Measurements from ENCODE around the gene AKR1B15.
"Not testable (repeated sequence)": the region's sequence is repeated elsewhere in the genome, so short reads cannot be mapped to it uniquely, and the experiment has no call there.

DNA sequence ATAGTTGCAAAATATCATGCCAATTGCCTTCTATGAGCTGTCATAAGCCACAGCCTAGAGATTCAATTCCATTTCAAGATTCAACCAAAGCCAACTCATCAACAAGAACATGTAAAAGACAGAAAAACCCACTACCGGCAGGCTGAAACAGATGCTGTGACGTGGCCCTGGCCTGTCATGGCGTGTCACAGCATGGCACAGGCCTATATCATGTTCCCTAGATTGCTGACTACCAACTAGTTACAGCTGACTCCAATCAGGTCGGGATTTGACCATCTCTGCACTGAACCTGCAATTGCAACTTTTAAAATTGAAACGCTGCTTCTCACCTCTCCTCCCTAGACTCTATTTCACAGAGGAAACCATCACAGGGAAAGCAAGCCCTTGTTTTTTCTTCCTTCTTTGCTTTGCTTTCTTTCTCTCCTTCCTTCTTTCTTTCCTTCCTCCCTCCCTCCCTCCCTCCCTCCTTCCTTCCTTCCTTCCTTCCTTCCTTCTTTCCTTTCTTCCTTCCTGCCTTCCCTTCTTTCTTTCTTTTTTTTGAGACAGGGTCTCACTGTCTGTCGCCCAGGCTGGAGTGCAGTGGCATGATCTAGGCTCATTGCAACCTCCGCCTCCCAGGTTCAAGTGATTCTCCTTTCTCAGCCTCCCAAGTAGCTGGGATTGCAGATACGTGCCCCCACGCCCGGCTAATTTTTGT is 22.2 kb upstream of the AKR1B15 start:
- not testable (repeated sequence) for TF ChIP-seq CTCF, POLR2A (IDR thresholded peaks at IDR 0.05)

Data from adrenal gland (tissue), 5 donors.